Measurements from ENCODE around the gene ZC3H12C. TPM values are rescaled to one million over a fixed set of nuclear protein-coding genes. Genes with fewer than 3 reads are reported as not detected.
A peak's percentile ranks its signal among the peaks of the same experiment; 100 is the strongest.

The ZC3H12C gene
- total RNA-seq, 1 donor from 2014 or later, result 7.5 TPM

DNA sequence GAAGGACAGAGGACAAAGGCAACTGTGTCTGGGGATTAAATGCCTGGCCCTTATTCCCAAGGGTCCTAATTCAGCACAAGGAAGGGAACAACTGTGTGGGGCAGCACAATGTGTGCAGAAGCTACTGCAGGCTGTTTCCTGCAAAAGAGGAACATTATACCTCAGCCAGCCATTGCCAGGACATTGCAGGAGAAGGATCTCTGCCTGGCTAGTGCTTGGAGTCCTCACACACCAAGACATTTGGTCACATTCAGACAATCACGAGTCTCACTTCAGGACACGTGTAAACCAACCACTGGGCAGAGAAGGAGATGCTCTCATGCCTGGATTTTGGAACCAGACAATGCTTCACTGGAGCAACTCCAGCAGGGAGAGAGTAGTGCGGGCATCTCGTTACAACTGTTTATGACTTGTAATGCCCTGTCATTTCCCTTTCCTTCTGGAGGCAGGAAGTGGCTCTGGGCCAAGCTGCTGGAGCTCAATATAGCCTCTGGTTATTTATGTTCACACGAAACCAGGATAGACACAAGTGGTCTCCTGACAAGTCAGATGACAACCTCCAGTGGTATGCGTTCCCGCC, 23.9 kb upstream of the ZC3H12C start:
- Mint-ChIP-seq H3K4me1 (peaks cover 5% of the 10 kb centered on the region), H3K27ac (no peak overlapping the region), H3K4me3 (no peak overlapping the region), H3K36me3 (ENCODE audit: low read depth) (no peaks in the 10 kb centered on the region), H3K27me3 (peaks cover 28% of the 10 kb centered on the region), H3K9me3 (no peaks in the 10 kb centered on the region)
- DNase-seq, result peak; percentile 58
- intact Hi-C loops (cut with micrococcal nuclease), result no loop called here

DNA sequence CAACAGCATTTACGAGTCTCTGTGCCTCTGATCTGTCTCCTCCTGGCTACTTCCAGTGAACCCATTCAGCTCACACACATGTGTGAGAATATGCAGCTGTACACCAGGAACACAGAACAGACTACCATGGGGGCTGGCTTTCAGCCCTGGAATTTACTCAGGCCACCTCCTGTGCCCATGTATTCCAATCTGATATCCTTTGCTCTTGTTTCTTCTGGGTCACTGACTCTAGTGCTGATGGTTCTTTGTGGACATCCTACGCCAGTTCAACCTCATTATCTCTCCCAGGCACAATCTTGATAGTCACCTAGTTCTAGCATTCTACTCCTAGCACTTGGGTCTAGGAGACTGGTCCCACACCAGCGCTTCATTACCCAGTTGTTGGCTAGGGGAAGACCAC, 23.0 kb upstream of the ZC3H12C start:
- Mint-ChIP-seq H3K27me3 (peaks cover 24% of the 10 kb centered on the region), H3K9me3 (no peaks in the 10 kb centered on the region), H3K4me1 (peaks cover 5% of the 10 kb centered on the region), H3K27ac (no peak overlapping the region), H3K4me3 (no peak overlapping the region), H3K36me3 (ENCODE audit: low read depth) (no peaks in the 10 kb centered on the region)
- intact Hi-C loops (cut with micrococcal nuclease), result loop anchor here (10.0 kb wide), 1 partner anchor 1335 kb away; no protein-coding TSS in a partner anchor
- DNase-seq, result peak; percentile 49

DNA sequence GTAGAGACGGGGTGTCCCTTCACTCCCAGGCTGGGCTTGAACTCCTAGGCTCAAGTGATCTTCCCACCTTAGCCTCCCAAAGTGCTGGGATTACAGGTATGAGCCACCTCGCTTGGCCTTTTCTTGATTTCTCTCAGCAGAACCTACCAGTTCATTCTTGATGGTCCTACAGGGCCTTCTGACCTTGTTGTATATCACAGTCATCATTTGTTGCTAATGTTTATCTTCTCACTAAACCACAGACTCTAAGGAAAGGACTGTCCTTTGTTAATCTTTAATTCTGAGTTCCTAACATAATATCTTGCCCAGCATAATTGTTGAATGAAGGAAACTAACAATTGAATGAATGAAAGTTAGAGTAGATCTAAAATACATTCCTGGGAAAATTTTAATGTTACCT, 22.0 kb upstream of the ZC3H12C start:
- Mint-ChIP-seq H3K4me1 (peaks cover 8% of the 10 kb centered on the region), H3K27me3 (peaks cover 21% of the 10 kb centered on the region), H3K9me3 (no peaks in the 10 kb centered on the region), H3K4me3 (no peak overlapping the region), H3K27ac (no peak overlapping the region), H3K36me3 (ENCODE audit: low read depth) (no peaks in the 10 kb centered on the region)
- intact Hi-C loops (cut with micrococcal nuclease), result loop anchor here (10.0 kb wide), 1 partner anchor 1336 kb away; no protein-coding TSS in a partner anchor
- peak; percentile 35 for DNase-seq

DNA sequence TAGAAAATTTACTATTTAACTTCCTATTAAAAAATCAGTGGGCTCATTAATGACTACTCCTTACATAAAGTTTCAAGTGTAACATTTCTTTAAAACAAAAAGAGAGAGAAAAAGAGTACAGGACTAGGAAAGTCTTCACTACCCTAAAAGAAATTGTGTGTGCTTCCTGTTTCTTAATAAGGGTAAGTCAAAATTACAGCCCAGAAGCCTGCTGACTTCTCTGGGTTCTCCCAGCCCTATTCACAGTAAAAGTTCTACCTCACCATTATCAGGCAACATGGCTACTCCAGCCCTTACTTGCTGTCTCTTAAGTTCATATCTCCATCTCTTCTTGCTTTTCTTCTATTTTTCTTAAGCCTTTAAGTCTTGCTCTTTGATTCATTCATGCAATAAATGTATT, 20.3 kb upstream of the ZC3H12C start:
- no peaks in the 10 kb centered on the region for H3K9me3 Mint-ChIP-seq
- peaks cover 19% of the 10 kb centered on the region for H3K4me1 Mint-ChIP-seq
- intact Hi-C loops (cut with micrococcal nuclease), result loop anchor here (10.0 kb wide), 1 partner anchor 1338 kb away; no protein-coding TSS in a partner anchor
- H3K27me3 Mint-ChIP-seq, result peaks cover 18% of the 10 kb centered on the region
- H3K4me3 Mint-ChIP-seq, result no peak overlapping the region
- peak; percentile 22 for DNase-seq
- H3K27ac Mint-ChIP-seq, result no peak overlapping the region
- H3K36me3 Mint-ChIP-seq (ENCODE audit: low read depth), result no peaks in the 10 kb centered on the region

DNA sequence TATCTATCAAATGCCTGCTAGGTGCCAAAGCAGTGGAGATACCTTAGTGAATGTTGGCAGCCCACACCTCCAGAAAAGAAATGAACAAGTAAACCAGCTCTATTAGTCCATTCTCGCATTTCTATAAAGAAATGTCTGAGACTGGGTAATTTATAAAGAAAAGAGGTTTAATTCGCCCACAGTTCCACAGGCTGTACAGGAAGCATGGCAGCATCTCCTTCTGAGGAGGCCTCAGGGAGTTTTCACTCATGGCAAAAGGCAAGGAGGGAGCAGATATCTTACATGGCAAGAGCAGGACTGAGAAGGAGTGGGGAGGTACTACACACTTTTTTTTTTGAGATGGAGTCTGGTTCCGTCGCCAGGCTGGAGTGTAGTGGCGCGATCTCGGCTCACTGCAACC, 18.7 kb upstream of the ZC3H12C start:
- H3K4me1 Mint-ChIP-seq, result peaks cover 21% of the 10 kb centered on the region
- H3K36me3 Mint-ChIP-seq (ENCODE audit: low read depth), result no peaks in the 10 kb centered on the region
- H3K27ac Mint-ChIP-seq, result no peak overlapping the region
- peaks cover 16% of the 10 kb centered on the region for H3K27me3 Mint-ChIP-seq
- no peaks in the 10 kb centered on the region for H3K9me3 Mint-ChIP-seq
- no peak for DNase-seq
- no peak overlapping the region for H3K4me3 Mint-ChIP-seq
- intact Hi-C loops (cut with micrococcal nuclease), result loop anchor here (10.0 kb wide), 1 partner anchor 1340 kb away; no protein-coding TSS in a partner anchor

DNA sequence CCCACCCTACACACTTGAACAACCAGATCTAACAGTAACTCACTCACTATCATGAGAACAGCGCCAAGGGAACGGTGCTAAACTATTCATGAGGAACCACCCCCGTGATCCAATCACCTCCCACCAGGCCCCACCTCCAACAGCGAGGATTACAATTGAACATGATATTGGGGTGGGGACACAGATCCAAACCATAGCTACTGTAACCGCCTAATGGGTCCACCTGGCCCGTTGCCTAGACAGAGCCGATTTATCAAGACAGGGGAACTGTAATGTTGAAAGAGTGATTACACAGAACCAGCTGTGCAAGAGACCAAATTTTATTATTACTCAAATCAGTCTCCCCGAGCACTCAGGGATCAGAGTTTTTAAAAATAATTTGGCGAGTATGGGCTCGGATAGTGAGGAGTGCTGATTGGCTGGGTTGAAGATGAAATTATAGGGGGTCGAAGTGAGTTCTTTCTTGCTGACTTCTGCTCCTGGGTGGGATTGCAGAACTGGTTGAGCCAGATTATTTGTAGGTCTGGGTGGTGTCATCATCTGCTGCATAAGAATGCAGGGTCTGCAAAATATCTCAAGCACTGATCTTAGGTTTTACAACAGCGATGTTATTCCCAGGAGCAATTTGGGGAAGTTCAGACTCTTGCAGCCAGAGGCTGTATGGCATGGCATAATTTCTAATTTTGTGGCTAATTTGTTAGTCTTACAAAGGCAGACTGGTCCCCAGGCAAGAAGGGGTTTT, 17.9 kb upstream of the ZC3H12C start:
- Mint-ChIP-seq H3K4me3 (no peak overlapping the region), H3K9me3 (no peaks in the 10 kb centered on the region), H3K4me1 (peaks cover 18% of the 10 kb centered on the region), H3K27me3 (peaks cover 12% of the 10 kb centered on the region), H3K36me3 (ENCODE audit: low read depth) (peaks cover 2% of the 10 kb centered on the region), H3K27ac (no peak overlapping the region)
- peak; percentile 38 for DNase-seq
- intact Hi-C loops (cut with micrococcal nuclease), result loop anchor here (5.0 to 10.0 kb wide), 2 partner anchors 128 to 1340 kb away; no protein-coding TSS in a partner anchor

DNA sequence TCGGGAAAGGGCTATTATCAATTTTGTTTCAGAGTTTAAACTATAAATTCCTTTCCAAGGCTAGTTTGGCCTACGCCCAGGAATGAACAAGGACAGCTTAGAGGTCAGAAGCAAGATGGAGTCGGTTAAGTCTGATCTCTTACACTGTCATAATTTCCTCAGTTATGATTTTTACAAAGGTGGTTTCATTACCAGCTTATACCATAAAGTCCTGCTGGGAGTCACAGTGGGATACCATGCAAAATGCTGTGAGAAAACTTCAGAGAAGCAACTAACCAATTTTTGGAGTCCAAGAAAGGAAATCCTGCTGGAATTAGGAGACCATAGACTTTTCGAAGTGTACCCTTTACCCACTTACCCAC, 17.4 kb upstream of the ZC3H12C start:
- Mint-ChIP-seq H3K4me3 (no peak overlapping the region), H3K4me1 (peaks cover 18% of the 10 kb centered on the region), H3K27ac (no peak overlapping the region), H3K36me3 (ENCODE audit: low read depth) (peaks cover 2% of the 10 kb centered on the region), H3K27me3 (peaks cover 12% of the 10 kb centered on the region), H3K9me3 (no peaks in the 10 kb centered on the region)
- intact Hi-C loops (cut with micrococcal nuclease), result loop anchor here (2.0 to 10.0 kb wide), 4 partner anchors 105 to 1341 kb away; no protein-coding TSS in a partner anchor
- no peak for DNase-seq

DNA sequence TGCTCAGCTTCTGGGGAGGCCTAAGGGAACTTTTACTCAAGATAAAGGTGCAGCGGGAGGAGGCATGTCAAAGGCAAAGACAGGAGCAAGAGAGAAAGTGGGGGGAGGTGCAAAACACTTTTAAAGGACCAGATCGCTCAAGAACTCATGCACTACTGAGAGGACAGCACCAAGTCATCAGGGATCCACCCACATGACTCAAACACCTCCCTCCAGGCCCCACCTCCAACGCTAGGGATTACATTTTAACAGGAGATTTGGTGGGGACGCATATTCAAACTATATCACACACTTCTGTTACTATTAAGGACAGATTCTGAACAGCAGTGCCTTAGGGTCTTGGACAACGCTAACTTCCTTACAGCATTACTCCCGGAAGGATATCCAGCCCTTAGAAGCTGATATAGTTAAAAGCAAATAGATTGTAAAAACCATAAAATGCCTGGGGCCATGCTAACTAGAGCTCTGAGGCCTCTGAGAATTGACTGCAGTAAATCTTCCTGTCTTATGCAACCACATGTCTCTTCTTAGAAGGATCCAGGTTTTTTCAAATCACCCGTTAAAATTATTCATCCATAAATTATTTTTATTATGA, 16.7 kb upstream of the ZC3H12C start:
- H3K4me3 Mint-ChIP-seq, result no peak overlapping the region
- DNase-seq, result peak; percentile 51
- H3K4me1 Mint-ChIP-seq, result peaks cover 18% of the 10 kb centered on the region
- no peaks in the 10 kb centered on the region for H3K9me3 Mint-ChIP-seq
- H3K36me3 Mint-ChIP-seq (ENCODE audit: low read depth), result peaks cover 2% of the 10 kb centered on the region
- intact Hi-C loops (cut with micrococcal nuclease), result loop anchor here (2.0 to 10.0 kb wide), 4 partner anchors 106 to 1342 kb away; no protein-coding TSS in a partner anchor
- H3K27ac Mint-ChIP-seq, result peak overlapping the region; percentile 70
- peaks cover 8% of the 10 kb centered on the region for H3K27me3 Mint-ChIP-seq

DNA sequence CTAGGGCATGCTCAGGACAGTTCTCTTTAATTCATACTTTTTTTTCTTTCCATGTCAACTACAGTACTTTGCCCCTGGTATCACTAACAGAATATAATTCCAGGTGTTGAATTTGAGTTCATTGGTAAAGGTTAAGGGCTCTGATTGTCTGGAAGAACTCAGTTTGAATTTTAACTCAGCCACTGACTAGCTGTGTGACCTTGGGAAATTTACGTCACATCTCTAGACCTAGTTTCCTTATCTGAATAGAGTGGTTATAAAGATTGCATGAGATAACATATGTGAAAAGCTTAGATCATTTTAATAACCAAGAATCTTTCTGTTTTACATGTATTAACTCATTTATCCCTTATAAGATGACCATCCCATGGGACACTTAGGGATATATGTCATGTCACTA, 15.8 kb upstream of the ZC3H12C start:
- peaks cover 2% of the 10 kb centered on the region for H3K36me3 Mint-ChIP-seq (ENCODE audit: low read depth)
- DNase-seq, result peak; percentile 51
- H3K27me3 Mint-ChIP-seq, result peaks cover 8% of the 10 kb centered on the region
- intact Hi-C loops (cut with micrococcal nuclease), result loop anchor here (1.0 to 10.0 kb wide), 5 partner anchors 92 to 1343 kb away; no protein-coding TSS in a partner anchor
- peaks cover 3% of the 10 kb centered on the region for H3K9me3 Mint-ChIP-seq
- peak overlapping the region; percentile 43 for H3K4me3 Mint-ChIP-seq
- peaks cover 24% of the 10 kb centered on the region for H3K4me1 Mint-ChIP-seq
- H3K27ac Mint-ChIP-seq, result peak overlapping the region; percentile 95

DNA sequence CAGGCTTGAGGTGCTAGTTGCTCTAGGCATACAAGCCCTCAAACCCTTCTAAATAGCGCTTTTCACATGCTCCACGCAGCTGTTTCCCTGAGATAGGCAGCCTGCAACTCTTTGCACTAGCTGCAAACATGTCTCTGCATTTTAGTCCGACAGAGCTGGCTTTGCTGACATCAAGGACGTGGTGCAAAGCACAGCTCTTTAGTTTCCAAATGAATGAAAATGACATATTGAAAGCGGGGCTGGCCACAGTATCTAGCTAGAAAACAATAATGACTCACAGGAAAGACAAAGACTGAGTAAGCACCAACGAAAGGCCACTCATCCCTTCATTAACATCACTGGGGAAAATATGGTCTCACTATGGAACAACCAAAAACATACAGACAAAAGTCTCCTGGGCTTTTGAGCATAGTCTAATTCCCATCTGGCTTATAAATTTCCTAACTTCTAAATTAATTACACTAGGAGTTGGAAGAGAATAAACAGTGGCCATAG, 15.3 kb upstream of the ZC3H12C start:
- intact Hi-C loops (cut with micrococcal nuclease), result loop anchor here (1.0 to 10.0 kb wide), 6 partner anchors 12 to 1343 kb away; no protein-coding TSS in a partner anchor
- H3K9me3 Mint-ChIP-seq, result peaks cover 3% of the 10 kb centered on the region
- H3K4me3 Mint-ChIP-seq, result peak overlapping the region; percentile 43

DNA sequence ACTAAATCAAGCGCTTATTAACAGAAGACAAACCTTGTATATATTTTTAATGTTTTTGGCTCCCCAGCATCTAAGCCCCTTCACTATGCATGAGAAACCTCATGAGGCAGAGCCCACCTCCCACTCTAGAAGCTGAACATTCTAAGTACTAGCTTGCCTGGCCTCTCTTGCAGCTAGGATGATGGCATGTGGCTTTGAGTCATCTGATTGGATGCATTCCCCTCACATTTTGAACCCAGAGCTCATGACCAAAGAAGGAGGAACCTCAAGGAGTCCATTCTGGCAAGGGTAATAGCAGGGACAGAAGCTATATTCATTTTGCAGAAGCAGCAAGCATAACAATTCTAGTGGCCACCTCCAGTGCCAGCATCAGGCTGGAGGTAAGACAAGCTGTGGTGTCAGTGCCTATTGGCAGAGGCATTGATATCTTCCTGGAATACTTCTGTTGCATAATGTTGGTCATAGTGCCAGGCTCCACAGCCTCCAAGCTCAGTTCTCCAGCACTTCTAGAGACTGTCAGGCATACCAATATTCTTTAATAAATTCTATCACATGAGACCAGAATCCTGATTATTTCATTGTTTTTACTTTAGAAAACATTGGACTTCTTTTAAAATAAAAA, 14.2 kb upstream of the ZC3H12C start:
- peak; percentile 50 for DNase-seq
- peaks cover 2% of the 10 kb centered on the region for H3K36me3 Mint-ChIP-seq (ENCODE audit: low read depth)
- H3K4me1 Mint-ChIP-seq, result peaks cover 28% of the 10 kb centered on the region
- no peak overlapping the region for H3K4me3 Mint-ChIP-seq
- intact Hi-C loops (cut with micrococcal nuclease), result loop anchor here (1.0 to 10.0 kb wide), 3 partner anchors 11 to 1344 kb away; no protein-coding TSS in a partner anchor
- no peak overlapping the region for H3K27ac Mint-ChIP-seq
- H3K9me3 Mint-ChIP-seq, result peaks cover 3% of the 10 kb centered on the region
- H3K27me3 Mint-ChIP-seq, result peaks cover 4% of the 10 kb centered on the region

More for the DNA sequence above, 15.3 kb upstream of the ZC3H12C start:
- Mint-ChIP-seq H3K27me3 (peaks cover 5% of the 10 kb centered on the region), H3K27ac (peak overlapping the region; percentile 95), H3K4me1 (peaks cover 26% of the 10 kb centered on the region), H3K36me3 (ENCODE audit: low read depth) (peaks cover 2% of the 10 kb centered on the region)
- DNase-seq, result peak; percentile 80

DNA sequence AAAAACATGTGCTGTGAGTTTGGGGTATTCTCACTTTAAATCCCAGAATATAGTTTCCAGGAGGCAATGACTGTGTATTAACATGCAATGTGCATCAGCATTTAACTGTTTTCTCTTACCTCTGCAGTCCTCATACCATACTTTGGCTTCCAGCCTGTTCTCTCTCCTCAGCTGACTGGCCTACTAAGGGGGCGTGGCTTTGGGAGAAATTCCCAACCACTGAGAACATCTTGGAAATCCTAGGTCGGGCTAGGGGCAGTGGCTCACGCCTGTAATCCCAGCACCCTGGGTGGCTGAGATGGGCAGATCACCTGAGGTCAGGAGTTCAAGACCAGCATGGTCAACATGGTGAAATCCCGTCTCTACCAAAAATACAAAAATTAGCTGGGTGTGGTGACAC, 13.5 kb upstream of the ZC3H12C start:
- peaks cover 2% of the 10 kb centered on the region for H3K36me3 Mint-ChIP-seq (ENCODE audit: low read depth)
- intact Hi-C loops (cut with micrococcal nuclease), result loop anchor here (5.0 to 10.0 kb wide), 3 partner anchors 132 to 1445 kb away; no protein-coding TSS in a partner anchor
- H3K9me3 Mint-ChIP-seq, result peaks cover 3% of the 10 kb centered on the region
- no peak overlapping the region for H3K27ac Mint-ChIP-seq
- DNase-seq, result peak; percentile 50
- H3K4me3 Mint-ChIP-seq, result no peak overlapping the region
- H3K27me3 Mint-ChIP-seq, result peaks cover 4% of the 10 kb centered on the region
- H3K4me1 Mint-ChIP-seq, result peaks cover 28% of the 10 kb centered on the region

Data from activated CD4-positive, alpha-beta T cell treated with anti-CD3 and anti-CD28 coated beads, Interleukin-2, amount 10 ng/mL, durations not matched to agents 24 days and 14 days (primary cell).